ENCODE results near the gene UNC93A.
"Not testable (repeated sequence)": the region's sequence is repeated elsewhere in the genome, so short reads cannot be mapped to it uniquely, and the experiment has no call there.

Gene UNC93A

DNA sequence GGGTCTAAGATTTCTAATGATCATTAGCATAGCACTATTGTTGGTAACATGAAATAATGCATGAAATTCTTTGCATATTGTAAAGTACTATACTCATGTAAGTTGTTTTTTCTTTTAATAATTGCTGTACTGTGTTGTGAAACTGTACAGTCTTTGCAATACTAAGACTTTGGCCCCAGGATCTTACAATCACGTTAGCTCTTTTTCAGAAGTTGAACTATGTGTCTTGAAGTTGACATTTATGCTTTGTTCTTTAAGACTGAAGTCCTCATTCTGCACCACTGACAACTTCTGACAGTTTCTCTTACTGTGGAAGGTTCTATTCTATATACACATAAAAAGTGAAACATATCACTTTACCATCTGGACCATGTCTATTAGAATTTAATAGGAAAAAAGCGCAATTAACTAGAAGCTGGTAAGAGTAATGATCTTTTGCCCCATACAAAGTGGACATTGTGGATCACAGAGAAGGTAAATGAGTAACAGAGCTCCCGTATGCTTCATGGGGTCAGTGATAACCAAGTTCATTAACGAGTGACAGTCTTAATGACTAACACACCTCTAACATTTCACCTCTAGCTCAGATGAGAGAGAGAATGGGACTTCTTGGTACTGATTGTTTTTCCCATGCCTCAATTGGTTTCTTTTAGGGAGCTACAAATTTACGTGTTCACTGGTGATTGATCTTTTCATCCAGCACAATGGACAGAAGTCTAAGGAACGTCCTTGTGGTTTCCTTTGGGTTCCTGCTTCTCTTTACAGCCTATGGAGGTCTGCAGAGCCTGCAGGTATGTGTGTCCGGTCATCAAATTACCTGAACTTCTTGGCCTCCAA lies at the start of gene UNC93A:
Gene UNC93A (plus strand): TSS at position 530 of the 837 bp plus-strand sequence. CDS start 175 bp downstream, at position 705.
- DNase-seq, result no peak

DNA sequence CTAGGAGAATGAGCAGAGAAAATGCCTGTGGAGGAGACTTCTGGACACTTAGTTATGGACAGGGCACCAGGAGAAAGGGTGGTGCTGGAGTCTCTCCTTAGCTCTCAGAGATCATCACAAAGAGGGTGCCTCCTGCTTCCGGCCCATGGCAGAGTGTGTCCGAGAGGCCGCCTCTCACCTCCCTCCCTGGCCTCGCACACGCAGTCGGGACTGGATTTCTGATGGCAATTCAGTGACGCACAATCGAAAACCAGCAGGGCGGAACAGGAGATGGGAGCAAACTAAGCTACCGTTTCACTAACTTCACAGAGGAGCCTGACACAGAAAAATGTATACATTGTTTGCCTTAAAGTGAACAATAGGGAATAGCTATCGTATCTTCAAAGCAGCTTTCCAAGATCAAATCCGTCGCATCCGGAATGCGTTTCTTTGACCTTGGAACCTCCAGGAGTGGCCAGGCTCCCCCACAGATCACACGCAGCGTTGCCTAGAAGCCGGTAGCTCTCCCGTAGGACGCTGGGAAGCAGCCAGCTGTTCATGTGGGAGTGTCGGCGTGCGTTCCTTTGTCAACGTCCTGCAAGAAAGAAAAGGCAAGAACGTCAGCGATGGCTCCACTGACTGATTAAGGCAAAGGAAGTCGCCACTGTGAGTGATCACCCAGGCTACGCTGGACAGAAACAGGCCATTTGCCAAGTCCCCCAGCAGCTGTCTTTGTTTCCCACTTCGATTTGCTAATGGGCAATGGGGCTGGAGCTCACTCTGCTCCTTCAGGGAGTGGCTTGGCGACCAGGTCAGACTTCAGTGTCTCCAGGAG lies 49.6 kb upstream of the UNC93A start:
- not testable (repeated sequence) for DNase-seq

DNA sequence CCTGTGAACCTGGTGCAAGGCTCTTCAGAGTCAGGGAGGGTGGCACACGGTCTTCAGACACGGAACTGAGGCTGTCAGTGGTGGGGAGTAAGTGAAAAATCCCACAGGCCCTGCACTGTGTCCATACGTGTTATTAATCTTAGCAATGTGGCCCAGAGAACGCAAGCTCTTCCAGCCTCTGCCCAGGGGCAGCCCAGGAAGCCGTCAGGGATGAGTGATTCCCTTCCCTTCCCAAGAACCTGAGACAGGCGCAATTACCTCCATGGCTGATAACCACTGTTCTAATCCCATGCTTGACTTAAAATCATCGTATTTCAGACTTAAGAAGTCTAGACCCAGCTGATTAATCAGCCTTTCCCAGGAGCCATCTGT lies 49.0 kb upstream of the UNC93A start:
- DNase-seq, result not testable (repeated sequence)

DNA sequence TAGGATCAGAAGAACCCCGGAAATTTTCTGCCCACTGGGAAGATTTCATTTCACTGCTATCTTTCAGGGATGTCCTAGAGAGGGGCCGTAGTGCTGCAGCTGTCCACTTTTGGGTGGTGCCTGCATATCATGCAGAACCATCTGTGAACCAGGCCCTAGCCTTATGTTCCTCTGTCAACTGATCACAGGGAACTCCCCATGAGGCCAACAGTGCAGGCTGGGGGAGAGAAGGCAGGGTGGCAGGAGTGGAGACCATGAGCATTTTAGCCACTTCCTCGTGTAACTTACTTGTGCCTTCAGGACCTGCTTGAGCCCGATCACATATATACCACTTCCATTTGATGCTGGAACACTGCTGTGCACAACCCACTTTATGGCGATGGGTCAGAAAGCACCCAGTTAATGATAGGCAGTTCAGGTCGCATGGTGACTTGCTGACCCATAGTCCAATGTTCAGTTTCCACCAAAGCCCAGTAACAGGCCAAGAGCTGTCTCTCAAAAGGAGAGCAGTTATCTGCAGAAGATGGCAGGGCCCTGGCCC lies 48.5 kb upstream of the UNC93A start:
- not testable (repeated sequence) for DNase-seq

DNA sequence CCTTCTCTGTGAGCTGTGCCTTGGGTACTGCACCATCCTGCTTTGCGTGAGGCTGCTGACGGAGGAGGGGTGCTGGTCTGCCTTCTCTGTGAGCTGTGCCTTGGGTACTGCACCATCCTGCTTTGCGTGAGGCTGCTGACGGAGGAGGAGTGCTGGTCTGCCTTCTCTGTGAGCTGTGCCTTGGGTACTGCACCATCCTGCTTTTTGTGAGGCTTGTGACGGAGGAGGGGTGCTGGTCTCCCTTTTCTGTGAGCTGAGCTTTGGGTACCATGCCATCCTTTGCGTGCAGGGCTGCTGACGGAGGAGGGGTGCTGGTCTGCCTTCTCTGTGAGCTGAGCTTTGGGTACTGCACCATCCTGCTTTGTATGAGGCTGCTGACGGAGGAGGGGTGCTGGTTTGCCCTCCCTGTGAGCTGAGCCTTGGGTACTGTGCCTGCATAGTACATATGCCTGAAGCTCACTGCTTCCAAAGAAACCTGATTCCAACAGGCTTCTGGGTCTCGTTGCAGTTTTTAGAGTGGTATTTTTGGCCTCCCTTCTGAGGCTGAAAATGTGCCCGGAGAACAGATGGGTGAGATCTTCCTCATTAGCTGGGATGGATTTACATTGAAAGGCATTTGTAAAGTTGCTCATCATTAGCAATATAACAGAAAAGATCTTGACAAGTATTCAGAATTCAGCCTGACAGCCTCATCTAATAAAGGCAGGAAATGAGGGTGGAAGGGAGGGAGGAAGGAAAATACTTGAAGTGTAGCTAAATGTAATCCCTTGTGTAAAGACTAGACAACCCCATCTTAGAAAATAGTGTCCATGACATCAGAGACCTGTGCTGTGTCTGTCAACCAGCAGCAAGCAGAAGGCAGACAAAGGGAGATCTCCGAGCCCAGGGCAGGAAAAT lies 46.8 kb upstream of the UNC93A start:
- no peak for DNase-seq

DNA sequence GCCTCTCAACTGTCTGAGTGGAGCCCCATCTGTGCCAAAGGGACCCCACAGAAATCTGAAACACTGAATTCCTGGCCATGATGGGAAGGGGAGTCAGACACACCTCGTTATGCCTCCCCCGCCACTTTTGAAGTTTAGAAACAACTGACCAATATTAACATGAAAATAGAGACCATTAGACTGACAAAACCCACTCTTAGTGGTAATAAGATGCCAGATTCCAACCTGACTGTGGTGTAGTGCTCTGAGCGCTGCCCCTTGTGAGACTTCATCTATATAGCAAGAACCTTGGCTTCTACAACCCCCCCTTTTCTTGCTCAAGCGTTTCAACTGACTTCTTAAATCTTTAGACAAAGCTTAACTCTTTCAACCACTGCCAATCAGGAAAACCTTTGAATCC lies 46.1 kb upstream of the UNC93A start:
- DNase-seq, result no peak

DNA sequence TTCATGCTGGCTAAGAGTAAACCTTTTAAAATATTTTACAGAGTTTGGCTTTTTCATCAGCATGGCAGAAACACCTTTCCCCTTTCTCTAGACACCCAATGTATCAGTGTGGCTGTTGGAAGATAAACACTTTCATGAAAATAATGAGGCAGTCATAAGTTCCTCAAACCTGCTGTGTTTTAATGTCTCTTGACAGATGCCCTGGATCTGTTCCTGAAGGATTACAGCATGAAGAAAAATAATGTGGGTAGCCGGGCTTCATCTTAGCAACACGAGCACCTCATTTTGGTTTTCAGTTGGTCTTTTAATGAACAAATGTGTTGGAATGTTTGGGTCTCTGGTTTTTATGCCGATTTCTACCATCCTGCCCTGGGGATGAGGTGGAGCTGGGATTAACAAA lies 45.5 kb upstream of the UNC93A start:
- no peak for DNase-seq

DNA sequence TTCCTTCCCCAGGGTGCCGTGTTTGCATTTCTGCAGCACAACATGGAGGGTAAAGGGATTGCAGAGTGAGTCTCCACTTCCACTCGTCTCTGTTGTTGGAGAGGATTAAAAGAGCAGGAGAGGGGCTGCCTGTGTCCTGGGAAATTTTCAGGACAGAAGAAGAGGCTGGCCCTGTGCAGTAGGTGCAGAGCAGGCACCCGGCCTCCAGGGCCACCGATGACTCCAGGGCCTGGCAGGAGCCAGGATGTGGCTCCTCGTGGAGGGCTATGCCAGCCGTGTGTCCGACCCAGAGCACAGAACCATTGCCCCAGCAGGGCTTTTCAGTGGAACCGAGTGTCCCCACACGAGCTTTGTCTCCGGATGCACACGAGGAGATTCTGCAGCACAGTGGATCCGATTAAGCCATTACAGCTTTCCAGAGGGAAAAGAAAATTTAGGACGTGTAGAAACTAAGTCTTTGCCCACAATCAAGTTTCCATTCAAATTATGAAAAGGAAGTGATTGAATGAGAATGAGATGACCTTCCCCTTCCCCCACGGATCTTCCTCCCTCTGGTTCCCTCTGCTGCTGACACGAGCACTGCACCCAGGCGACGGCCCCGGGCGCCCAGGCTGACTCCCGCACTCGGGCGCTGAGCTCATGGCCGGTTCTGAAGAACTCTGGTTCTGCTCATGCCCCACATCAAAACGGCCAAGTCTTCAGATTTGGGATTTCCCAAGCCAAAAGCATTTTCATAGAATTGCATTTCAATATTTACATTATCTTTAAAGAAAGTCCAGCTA lies 43.1 kb upstream of the UNC93A start:
- DNase-seq, result no peak

DNA sequence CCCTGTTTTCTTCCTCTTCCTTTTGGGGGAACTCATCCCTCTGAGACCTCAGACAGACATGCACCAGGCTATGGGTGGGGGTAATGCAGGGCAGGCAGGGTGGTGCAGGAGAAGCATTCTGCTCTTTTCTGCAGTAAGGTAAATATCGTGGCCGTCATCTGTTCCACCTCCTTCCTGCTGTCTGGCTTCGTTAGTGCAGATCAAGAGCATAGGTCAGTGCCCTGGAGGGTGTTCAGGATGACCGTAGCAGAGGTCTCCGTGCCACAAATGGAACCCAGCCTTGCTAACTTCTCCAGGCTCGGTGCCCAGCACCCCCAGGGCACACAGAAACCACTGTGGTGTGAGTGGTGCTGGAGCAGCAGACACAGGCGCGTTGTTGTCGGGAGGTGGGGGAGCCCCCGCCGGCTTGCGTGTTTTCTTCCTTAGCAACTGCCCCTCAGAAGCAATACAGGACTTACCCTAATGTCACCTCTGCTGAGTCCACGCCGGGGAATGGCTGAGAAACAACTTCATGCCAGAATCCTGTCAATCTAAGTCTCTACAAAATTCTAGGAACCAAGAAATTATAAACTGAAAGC lies 42.1 kb upstream of the UNC93A start:
- DNase-seq, result not testable (repeated sequence)

DNA sequence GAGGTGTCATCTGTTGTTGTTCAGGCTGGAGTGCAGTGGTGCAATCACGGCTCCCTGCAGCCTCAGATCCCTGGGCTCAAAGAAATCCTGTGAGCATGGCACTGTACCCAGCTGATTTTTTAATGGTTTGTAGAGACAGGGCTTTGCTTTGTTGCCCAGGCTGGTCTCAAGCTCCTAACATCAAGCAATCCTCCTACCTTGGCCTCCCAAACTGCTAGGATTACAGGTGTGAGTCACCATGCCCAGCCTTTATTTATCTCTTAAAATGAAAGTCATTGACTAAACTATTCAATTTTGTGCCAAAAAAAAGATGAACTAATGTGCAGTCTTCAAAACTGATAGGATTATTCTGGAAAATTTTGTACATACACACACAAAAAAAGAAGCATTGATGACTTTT lies 38.8 kb upstream of the UNC93A start:
- no peak for DNase-seq

DNA sequence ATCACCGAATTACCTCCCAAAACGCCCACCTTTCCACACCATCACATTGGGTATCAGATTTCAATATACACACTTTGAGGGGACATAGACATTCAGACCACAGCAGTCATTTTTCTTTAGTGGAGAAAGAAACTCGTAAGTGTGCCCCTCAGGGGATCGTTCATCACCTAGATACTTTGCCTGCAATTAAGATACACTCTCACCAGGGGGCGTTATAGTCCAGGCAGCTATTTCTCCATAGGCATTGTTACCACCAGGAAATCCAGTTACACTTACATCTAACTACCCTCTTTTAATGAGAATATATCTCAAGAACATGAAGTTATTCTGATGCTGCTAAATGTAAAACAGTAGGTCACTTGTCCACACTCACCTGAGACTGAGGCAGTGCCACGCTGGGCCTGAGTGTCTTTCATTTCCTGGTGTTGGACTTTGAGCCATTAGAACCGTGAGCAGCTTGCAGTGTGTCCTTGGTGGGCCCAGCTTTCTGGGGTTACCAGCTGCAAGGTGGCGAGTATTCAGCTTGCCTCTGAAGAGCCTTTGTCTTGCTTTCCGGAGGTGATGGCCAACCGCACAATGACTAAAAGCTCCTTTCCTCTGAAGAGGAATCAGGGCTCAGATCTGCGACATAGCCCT lies 35.1 kb upstream of the UNC93A start:
- no peak for DNase-seq

DNA sequence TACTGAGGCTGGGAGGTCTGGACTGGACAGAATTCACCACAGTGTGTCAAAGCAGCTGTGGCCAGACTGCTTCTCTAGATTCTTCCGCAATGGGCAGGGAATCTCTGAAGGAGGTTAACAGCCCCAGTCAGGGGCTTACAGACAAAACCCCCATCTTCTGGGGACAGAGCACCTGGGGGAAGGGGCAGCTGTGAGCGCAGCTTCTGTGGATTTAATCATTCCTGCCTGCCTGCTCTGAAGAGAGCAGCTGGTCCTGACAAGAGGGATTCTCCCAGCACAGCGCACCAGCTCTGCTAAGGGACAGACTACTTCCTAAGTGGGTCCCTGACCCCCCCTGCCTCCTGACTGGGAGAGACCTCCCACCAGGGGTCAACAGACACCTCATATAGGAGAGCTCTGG lies 32.5 kb upstream of the UNC93A start:
- no peak for DNase-seq

DNA sequence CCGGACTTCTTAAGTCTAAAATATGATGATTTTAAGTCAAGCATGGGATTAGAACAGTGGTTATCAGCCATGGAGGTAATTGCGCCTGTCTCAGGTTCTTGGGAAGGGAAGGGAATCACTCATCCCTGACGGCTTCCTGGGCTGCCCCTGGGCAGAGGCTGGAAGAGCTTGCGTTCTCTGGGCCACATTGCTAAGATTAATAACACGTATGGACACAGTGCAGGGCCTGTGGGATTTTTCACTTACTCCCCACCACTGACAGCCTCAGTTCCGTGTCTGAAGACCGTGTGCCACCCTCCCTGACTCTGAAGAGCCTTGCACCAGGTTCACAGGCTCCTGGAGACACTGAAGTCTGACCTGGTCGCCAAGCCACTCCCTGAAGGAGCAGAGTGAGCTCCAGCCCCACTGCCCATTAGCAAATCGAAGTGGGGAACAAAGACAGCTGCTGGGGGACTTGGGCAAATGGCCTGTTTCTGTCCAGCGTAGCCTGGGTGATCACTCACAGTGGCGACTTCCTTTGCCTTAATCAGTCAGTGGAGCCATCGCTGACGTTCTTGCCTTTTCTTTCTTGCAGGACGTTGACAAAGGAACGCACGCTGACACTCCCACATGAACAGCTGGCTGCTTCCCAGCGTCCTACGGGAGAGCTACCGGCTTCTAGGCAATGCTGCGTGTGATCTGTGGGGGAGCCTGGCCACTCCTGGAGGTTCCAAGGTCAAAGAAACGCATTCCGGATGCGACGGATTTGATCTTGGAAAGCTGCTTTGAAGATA lies 24.9 kb upstream of the UNC93A start:
- DNase-seq, result not testable (repeated sequence)

DNA sequence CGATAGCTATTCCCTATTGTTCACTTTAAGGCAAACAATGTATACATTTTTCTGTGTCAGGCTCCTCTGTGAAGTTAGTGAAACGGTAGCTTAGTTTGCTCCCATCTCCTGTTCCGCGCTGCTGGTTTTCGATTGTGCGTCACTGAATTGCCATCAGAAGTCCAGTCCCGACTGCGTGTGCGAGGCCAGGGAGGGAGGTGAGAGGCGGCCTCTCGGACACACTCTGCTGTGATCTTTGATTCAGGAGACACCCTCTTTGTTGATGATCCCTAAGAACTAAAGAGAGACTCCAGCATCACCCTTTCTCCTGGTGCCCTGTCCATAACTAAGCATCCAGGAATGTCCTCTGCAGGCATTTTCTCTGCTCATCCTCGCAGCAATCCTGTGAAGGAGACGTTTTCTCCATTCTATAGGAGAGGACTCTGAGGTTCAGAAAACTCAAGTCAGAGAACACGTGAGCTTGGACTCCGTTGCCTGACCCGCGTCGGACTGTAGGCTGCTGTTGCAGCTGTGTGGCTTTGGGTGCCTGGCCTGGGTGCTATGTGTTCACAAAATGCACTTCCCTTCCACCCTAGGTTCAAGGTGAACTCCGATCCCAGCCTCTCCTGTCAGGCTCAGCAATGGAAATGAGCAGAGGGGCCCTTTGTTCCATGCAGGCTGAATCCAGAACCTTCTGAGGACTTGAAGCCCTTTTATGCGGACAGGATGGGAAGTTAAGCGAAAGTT lies 24.1 kb upstream of the UNC93A start:
- no peak for DNase-seq

DNA sequence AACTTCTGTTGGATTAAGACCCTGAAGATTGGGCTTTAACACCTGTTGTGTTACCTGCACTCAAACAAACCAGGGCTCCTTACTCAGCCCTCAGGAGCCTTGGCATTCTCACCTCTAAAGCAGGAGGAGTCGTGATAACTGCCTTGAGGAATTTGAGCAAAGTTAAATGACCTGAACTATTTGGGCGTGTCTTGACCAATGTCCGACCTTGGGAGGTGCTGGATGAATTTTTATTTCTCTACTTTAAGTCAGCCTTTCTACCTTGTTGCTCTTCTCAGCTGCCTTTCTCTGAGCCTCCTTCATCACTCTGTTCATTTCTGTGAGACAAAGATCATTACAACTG lies 23.6 kb upstream of the UNC93A start:
- DNase-seq, result not testable (repeated sequence)

DNA sequence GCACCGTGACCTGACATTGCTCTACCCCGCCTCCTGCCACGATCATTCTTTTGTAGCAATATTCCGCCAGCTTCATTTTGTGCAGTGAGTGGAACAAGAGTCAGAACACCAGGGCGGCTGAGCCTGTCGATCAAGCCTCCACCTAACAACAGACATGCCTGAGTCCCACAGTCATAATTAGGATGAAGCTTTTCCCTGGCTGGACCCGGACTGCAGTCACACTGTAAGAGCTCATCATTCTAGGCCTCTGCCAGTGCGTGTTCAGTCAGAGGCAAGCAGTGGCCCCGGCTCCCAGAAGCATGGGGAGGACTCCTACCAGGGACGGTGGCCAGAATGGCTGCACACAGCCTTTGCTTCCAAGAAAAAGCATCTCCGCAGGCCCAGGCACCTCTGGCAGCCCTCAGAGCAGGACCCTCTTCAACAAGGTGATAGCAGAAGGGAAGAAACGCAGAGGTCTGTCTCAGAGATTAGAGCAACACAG lies 23.2 kb upstream of the UNC93A start:
- DNase-seq, result no peak

DNA sequence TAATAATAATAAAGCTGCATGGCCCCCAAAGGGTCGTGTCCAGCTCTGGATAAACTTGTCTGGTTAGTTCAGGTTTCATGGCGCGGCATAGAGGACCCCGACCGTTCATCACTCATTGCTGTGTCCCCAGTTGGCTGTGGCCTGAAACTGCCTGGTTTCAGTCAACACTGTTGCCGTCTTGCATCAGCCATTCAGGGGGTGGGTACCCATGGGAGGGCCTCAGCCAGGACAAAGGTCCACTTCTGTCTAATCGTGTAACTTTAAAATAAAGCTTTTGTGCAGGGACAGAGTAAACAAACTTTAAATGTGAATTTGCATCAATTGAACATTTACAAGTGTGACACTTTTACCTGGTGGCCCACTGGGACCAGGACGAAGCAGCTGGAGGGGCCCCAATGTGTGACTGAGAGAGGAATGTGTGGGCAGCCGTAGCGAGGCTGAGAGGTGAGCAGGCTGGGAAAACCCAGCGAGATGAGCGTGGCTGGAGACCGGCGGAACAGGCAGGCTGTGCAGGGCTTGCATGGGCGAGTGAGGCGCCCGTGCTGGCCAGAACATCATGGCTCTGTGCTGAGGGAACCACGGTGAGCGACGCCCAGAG lies 22.3 kb upstream of the UNC93A start:
- no peak for DNase-seq

DNA sequence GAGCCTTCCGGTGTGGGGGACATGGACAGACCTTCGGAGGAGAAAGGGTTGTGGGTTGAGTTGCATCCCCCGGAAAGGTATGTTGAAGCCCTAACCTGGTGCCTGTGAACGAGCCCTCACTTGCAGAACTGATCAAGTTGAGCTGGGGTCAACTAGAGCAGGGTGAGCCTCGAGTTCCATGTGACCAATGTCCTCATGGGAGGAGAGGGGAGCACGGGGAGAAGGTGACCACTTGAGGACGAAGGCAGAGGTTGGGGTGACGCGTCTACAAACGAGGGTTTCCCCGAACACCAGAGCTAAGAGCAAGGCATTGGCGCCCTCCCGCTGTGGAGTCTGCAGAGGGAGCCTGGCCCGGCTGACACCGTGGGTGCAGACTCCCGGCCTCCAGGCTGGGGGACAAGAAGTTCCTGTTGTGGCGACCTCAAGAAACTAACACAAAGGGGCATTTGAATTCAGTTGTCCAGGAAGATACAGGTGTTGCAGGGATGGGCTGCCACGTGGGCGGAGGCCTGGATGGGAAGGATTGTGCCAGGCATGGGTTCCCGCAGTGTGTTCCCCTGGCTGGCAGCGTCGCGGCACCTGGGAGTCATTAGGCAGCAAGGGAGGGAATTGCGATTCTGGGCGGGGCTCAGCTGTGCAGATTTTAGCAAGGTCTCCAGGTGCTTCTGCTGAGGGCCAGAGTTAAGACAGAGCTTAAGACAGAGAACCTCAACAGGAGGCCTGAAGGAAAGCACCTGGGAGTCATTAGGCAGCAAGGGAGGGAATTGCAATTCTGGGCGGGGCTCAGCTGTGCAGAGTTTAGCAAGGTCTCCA lies 20.4 kb upstream of the UNC93A start:
- no peak for DNase-seq
